MCF 10A (cell line): ENCODE measurements around the gene TBC1D9. TPM values are rescaled to one million over a fixed set of nuclear protein-coding genes. Genes with fewer than 3 reads are reported as not detected.

Experiments
- BruUV-seq: library from RNA; stranded (reverse); fragments of 400-500 nt; replicated peaks from 2 replicates; lab custom pipeline; 2021; lab: Mats Ljungman, UMichigan
- CTCF ChIA-PET: fragments of 300-600 bp; sonication (Branson Sonifier 250); formaldehyde crosslinking; extraction: SDS; loops from one replicate; lab custom pipeline; 2021; ENCODE audit warnings: antibody characterized with exemption, inconsistent platforms; lab: Yijun Ruan, JAX
- POLR2A ChIA-PET: fragments of 300-600, 350-650 bp; sonication (Branson Sonifier 250); formaldehyde crosslinking; extraction: SDS; loops from one replicate; lab custom pipeline; 2020; ENCODE audit warnings: antibody characterized with exemption, inconsistent platforms; lab: Yijun Ruan, JAX
- DNase-seq: peaks from one replicate; pipeline ENCODE4 v3.0.0-alpha.2; 2018; ENCODE audit not compliant: unreplicated experiment
- H3K27ac Mint-ChIP-seq: one replicate; pipeline ENCODE4 v1.8.0; 2022; ENCODE audit warnings: mild to moderate bottlenecking, low read depth, mixed read lengths; ENCODE audit not compliant: unreplicated experiment
- H3K27me3 Mint-ChIP-seq: one replicate; pipeline ENCODE4 v1.8.0; 2022; ENCODE audit warnings: mixed read lengths; ENCODE audit not compliant: insufficient read depth, unreplicated experiment
- H3K36me3 Mint-ChIP-seq: one replicate; pipeline ENCODE4 v1.8.0; 2022; ENCODE audit warnings: mild to moderate bottlenecking, moderate library complexity, mixed read lengths; ENCODE audit not compliant: insufficient read depth, unreplicated experiment
- H3K4me1 Mint-ChIP-seq: one replicate; pipeline ENCODE4 v1.8.0; 2022; ENCODE audit warnings: mixed read lengths; ENCODE audit not compliant: insufficient read depth, unreplicated experiment
- H3K4me3 Mint-ChIP-seq: one replicate; pipeline ENCODE4 v1.8.0; 2022; ENCODE audit warnings: mild to moderate bottlenecking, moderate library complexity, mixed read lengths; ENCODE audit not compliant: unreplicated experiment
- H3K9me3 Mint-ChIP-seq: one replicate; pipeline ENCODE4 v1.8.0; 2022; ENCODE audit warnings: mixed read lengths; ENCODE audit not compliant: unreplicated experiment
- CTCF ChIP-seq: fragments of 200-600 bp; IDR thresholded peaks from one replicate; pipeline ENCODE4 v1.8.0; 2022; ENCODE audit warnings: antibody characterized with exemption, mild to moderate bottlenecking; ENCODE audit not compliant: unreplicated experiment
- intact Hi-C: fragments of 100-400 bp; cut with micrococcal nuclease; formaldehyde crosslinking; loops from 2 replicates; pipeline ENCODE4 v1.14.1; 2022
- total RNA-seq: library from RNA; stranded (reverse); gene quantifications from 2 replicates; pipeline ENCODE4 v1.2.3, GENCODE V29; 2022

Gene TBC1D9
- total RNA-seq, 1 experiment from 2014 or later = 17.4 TPM

- intact Hi-C loops = no loop called here
- peak; percentile 70 for DNase-seq
- Mint-ChIP-seq H3K36me3 (peaks cover 7% of the 10 kb centered on the region), H3K27ac (no peak overlapping the region), H3K27me3 (no peaks in the 10 kb centered on the region), H3K9me3 (no peaks in the 10 kb centered on the region), H3K4me3 (no peak overlapping the region), H3K4me1 (peaks cover 19% of the 10 kb centered on the region)
- no peak for TF ChIP-seq CTCF
- POLR2A ChIA-PET = no interaction called here
- CTCF ChIA-PET = no interaction called here
- BruUV-seq = no TSS peak
Observed at GRCh38 chr4:140724760-140725159, 31.4 kb downstream of the TBC1D9 start.

GRCh38 chr4:140720387-140721304 is 35.5 kb downstream of the TBC1D9 start:
- no peak for TF ChIP-seq CTCF
- Mint-ChIP-seq H3K27me3 (no peaks in the 10 kb centered on the region), H3K27ac (no peak overlapping the region), H3K4me3 (no peak overlapping the region), H3K36me3 (peaks cover 7% of the 10 kb centered on the region), H3K4me1 (peaks cover 21% of the 10 kb centered on the region), H3K9me3 (no peaks in the 10 kb centered on the region)
- POLR2A ChIA-PET = interaction anchor here (1.6 kb wide), 1 partner anchor 15 kb away, joined by 5 read pairs; no protein-coding TSS in a partner anchor
- no peak for DNase-seq
- intact Hi-C loops = no loop called here
- CTCF ChIA-PET = interaction anchor here (0.6 to 1.6 kb wide), 3 partner anchors 9 to 18 kb away, joined by 3 to 6 read pairs (median 4); no protein-coding TSS in a partner anchor
- no TSS peak for BruUV-seq

GRCh38 chr4:140719686-140720085 is 36.5 kb downstream of the TBC1D9 start:
- no peak for TF ChIP-seq CTCF
- Mint-ChIP-seq H3K27me3 (no peaks in the 10 kb centered on the region), H3K4me3 (no peak overlapping the region), H3K4me1 (peaks cover 21% of the 10 kb centered on the region), H3K9me3 (no peaks in the 10 kb centered on the region), H3K36me3 (peaks cover 7% of the 10 kb centered on the region), H3K27ac (no peak overlapping the region)
- BruUV-seq = no TSS peak
- ChIA-PET POLR2A (interaction anchor here (0.6 to 1.6 kb wide), 5 partner anchors 9 to 37 kb away, joined by 3 to 5 read pairs (median 3); no protein-coding TSS in a partner anchor), CTCF (interaction anchor here (0.6 to 1.6 kb wide), 3 partner anchors 17 to 167 kb away, joined by 3 to 4 read pairs (median 4); no protein-coding TSS in a partner anchor)
- intact Hi-C loops = no loop called here
- no peak for DNase-seq

GRCh38 chr4:140719022-140719421 is 37.2 kb downstream of the TBC1D9 start:
- H3K4me3 Mint-ChIP-seq = no peak overlapping the region
- H3K27ac Mint-ChIP-seq = peak overlapping the region; percentile 72
- H3K9me3 Mint-ChIP-seq = no peaks in the 10 kb centered on the region
- BruUV-seq = no TSS peak
- CTCF ChIA-PET = interaction anchor here (0.7 to 1.0 kb wide), 2 partner anchors 9 to 132 kb away, joined by 3 to 4 read pairs; no protein-coding TSS in a partner anchor
- H3K4me1 Mint-ChIP-seq = peaks cover 21% of the 10 kb centered on the region
- H3K36me3 Mint-ChIP-seq = peaks cover 7% of the 10 kb centered on the region
- intact Hi-C loops = no loop called here
- H3K27me3 Mint-ChIP-seq = no peaks in the 10 kb centered on the region
- no peak for TF ChIP-seq CTCF
- no peak for DNase-seq
- POLR2A ChIA-PET = interaction anchor here (0.8 to 1.6 kb wide), 7 partner anchors 8 to 51 kb away, joined by 3 to 10 read pairs (median 3); no protein-coding TSS in a partner anchor
